ENCODE results near the gene IL1RAP. TPM values are rescaled to one million over a fixed set of nuclear protein-coding genes. Genes with fewer than 3 reads are reported as not detected.

Gene IL1RAP
- total and polyA plus RNA-seq, 2 experiments from 2014 or later, result 3.2 to 8.9 TPM

- Histone ChIP-seq H3K27me3 (no peaks in the 10 kb centered on the region), H3K4me1 (ENCODE audit: low read depth) (no peaks in the 10 kb centered on the region), H3K4me3 (no peak overlapping the region), H3K36me3 (no peaks in the 10 kb centered on the region), H3K9me3 (ENCODE audit: low read depth) (no peaks in the 10 kb centered on the region), H3K27ac (no peak overlapping the region)
- no peak for DNase-seq (ENCODE audit: low read depth in 1 of 2, low spot score in 1 of 2)
- TF ChIP-seq, protein P1, sequence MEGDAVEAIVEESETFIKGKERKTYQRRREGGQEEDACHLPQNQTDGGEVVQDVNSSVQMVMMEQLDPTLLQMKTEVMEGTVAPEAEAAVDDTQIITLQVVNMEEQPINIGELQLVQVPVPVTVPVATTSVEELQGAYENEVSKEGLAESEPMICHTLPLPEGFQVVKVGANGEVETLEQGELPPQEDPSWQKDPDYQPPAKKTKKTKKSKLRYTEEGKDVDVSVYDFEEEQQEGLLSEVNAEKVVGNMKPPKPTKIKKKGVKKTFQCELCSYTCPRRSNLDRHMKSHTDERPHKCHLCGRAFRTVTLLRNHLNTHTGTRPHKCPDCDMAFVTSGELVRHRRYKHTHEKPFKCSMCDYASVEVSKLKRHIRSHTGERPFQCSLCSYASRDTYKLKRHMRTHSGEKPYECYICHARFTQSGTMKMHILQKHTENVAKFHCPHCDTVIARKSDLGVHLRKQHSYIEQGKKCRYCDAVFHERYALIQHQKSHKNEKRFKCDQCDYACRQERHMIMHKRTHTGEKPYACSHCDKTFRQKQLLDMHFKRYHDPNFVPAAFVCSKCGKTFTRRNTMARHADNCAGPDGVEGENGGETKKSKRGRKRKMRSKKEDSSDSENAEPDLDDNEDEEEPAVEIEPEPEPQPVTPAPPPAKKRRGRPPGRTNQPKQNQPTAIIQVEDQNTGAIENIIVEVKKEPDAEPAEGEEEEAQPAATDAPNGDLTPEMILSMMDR (IDR thresholded peaks at IDR 0.05; ENCODE audit: low read depth, low read length), result no peak
Measured at GRCh38 chr3:190644035-190644434, 130.2 kb downstream of the IL1RAP start.

DNA sequence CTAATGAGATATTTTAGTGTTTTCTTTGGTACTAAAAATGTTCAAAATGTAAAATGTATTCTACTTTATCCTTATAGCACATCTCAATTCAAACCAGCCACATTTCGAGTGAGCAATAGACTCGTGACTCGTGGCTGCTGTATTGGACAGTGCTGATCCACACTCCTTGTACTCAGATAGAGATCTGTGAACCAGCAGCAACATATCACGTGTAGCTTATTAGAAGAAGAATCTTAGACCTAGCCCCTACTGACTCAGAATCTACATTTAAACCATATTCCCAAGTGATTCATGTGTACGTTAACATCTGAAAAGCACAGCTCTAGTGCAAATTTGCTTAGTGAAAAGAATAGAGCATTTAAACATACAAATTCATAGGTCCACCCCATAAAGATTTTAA, 130.9 kb downstream of the IL1RAP start:
- Histone ChIP-seq H3K9me3 (ENCODE audit: low read depth) (no peaks in the 10 kb centered on the region), H3K27ac (no peak overlapping the region), H3K4me3 (no peak overlapping the region), H3K4me1 (ENCODE audit: low read depth) (no peaks in the 10 kb centered on the region), H3K27me3 (no peaks in the 10 kb centered on the region), H3K36me3 (no peaks in the 10 kb centered on the region)
- TF ChIP-seq, protein P1 (IDR thresholded peaks at IDR 0.05; ENCODE audit: low read depth, low read length), result no peak
- DNase-seq (ENCODE audit: low read depth in 1 of 2, low spot score in 1 of 2), result peak in 1 of 2 donors; percentile 12

- TF ChIP-seq, protein P1 (IDR thresholded peaks at IDR 0.05; ENCODE audit: low read depth, low read length), result no peak
- Histone ChIP-seq H3K36me3 (no peaks in the 10 kb centered on the region), H3K9me3 (ENCODE audit: low read depth) (no peaks in the 10 kb centered on the region), H3K27me3 (no peaks in the 10 kb centered on the region), H3K27ac (no peak overlapping the region), H3K4me1 (ENCODE audit: low read depth) (no peaks in the 10 kb centered on the region), H3K4me3 (no peak overlapping the region)
- DNase-seq (ENCODE audit: low read depth in 1 of 2, low spot score in 1 of 2), result no peak
Measured at GRCh38 chr3:190645932-190646460, 132.1 kb downstream of the IL1RAP start.

DNA sequence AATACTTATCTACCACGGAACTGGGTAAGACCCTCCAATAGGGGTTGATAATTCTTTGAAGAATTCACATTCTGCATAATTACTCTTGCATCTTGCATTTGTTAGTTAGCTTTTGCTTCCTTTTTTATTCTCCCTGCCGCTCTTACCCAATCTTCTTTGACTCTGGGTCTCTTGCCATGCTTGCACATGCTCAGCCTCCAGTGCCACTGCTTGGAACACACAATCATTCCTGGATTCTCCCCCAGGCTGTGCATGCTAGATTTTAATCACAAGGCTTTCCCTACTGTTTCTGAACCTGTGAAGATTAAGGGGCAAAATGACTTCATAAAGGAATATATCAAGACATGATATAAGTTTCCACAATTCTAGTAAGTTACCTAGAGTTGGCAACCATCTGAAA, 133.1 kb downstream of the IL1RAP start:
- H3K36me3 ChIP-seq, result no peaks in the 10 kb centered on the region
- no peak for DNase-seq (ENCODE audit: low read depth in 1 of 2, low spot score in 1 of 2)
- no peak overlapping the region for H3K4me3 ChIP-seq
- no peaks in the 10 kb centered on the region for H3K9me3 ChIP-seq (ENCODE audit: low read depth)
- no peaks in the 10 kb centered on the region for H3K27me3 ChIP-seq
- TF ChIP-seq, protein P1 (IDR thresholded peaks at IDR 0.05; ENCODE audit: low read depth, low read length), result no peak
- no peaks in the 10 kb centered on the region for H3K4me1 ChIP-seq (ENCODE audit: low read depth)
- H3K27ac ChIP-seq, result no peak overlapping the region

DNA sequence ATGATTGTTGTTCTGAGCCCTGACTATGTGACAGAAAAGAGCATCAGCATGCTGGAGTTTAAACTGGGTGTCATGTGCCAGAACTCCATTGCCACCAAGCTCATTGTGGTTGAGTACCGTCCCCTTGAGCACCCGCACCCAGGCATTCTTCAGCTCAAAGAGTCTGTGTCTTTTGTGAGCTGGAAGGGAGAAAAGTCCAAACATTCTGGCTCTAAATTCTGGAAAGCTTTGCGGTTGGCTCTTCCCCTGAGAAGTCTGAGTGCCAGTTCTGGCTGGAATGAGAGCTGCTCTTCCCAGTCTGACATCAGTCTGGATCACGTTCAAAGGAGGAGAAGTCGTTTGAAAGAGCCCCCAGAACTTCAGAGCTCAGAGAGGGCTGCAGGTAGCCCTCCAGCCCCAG, 142.0 kb downstream of the IL1RAP start:
- Histone ChIP-seq H3K27ac (no peak overlapping the region), H3K27me3 (no peaks in the 10 kb centered on the region), H3K36me3 (no peaks in the 10 kb centered on the region), H3K4me3 (no peak overlapping the region), H3K9me3 (ENCODE audit: low read depth) (no peaks in the 10 kb centered on the region), H3K4me1 (ENCODE audit: low read depth) (no peaks in the 10 kb centered on the region)
- no peak for DNase-seq (ENCODE audit: low read depth in 1 of 2, low spot score in 1 of 2)
- TF ChIP-seq, protein P1 (IDR thresholded peaks at IDR 0.05; ENCODE audit: low read depth, low read length), result no peak

GRCh38 chr3:190658106-190658505, 144.2 kb downstream of the IL1RAP start:
- TF ChIP-seq, protein P1 (IDR thresholded peaks at IDR 0.05; ENCODE audit: low read depth, low read length), result no peak

More at GRCh38 chr3:190658106-190658505, 144.2 kb downstream of the IL1RAP start:
- no peak for DNase-seq (ENCODE audit: low read depth in 1 of 2, low spot score in 1 of 2)
- Histone ChIP-seq H3K36me3 (no peaks in the 10 kb centered on the region), H3K27ac (no peak overlapping the region), H3K4me1 (ENCODE audit: low read depth) (no peaks in the 10 kb centered on the region), H3K27me3 (no peaks in the 10 kb centered on the region), H3K4me3 (no peak overlapping the region), H3K9me3 (ENCODE audit: low read depth) (no peaks in the 10 kb centered on the region)

Data from cardiac muscle cell (in vitro differentiated cells and primary cell).